Stimulated activated naive B cell treated with anti-CD40 and anti-IgM and Interleukin-4, amounts not matched to agents 10 μg/mL and 1 μg/mL and 100 μg/mL, for 72 hours (primary cell): Measurements from ENCODE around the gene TES.

Experiments used
- ATAC-seq, 2 donors: fragments of 150-1000 bp; cut with Tn5 transposase; replicated peaks; 2 replicates each; pipeline ENCODE4 v1.10.0; 2021; ENCODE audit warnings: moderate library complexity in 1 of 2
- DNase-seq: peaks from one replicate; pipeline ENCODE4 v3.0.0; 2021
- H3K27ac Mint-ChIP-seq: one replicate; pipeline ENCODE4 v1.8.0; 2022; ENCODE audit warnings: mild to moderate bottlenecking, mixed read lengths
- H3K27me3 Mint-ChIP-seq, 2 donors: one replicate each; pipeline ENCODE4 v1.8.0; 2022; ENCODE audit warnings: mixed read lengths in 2 of 2
- H3K36me3 Mint-ChIP-seq, 2 donors: one replicate each; pipeline ENCODE4 v1.8.0; 2022; ENCODE audit warnings: mixed read lengths in 2 of 2, mild to moderate bottlenecking in 1 of 2
- H3K4me1 Mint-ChIP-seq, 2 donors: one replicate each; pipeline ENCODE4 v1.8.0; 2022; ENCODE audit warnings: mixed read lengths in 2 of 2, mild to moderate bottlenecking in 1 of 2
- H3K4me3 Mint-ChIP-seq, 2 donors: one replicate each; pipeline ENCODE4 v1.8.0; 2022; ENCODE audit warnings: mild to moderate bottlenecking in 2 of 2, mixed read lengths in 2 of 2, moderate library complexity in 1 of 2
- H3K9me3 Mint-ChIP-seq, 2 donors: one replicate each; pipeline ENCODE4 v1.8.0; 2022; ENCODE audit warnings: mixed read lengths in 2 of 2, mild to moderate bottlenecking in 1 of 2

Gene TES

GRCh38 chr7:116259156-116259870 is 49.0 kb downstream of the TES start:
- H3K27ac Mint-ChIP-seq = no peak overlapping the region

GRCh38 chr7:116259871-116260440 is 49.6 kb downstream of the TES start:
- H3K27ac Mint-ChIP-seq = no peak overlapping the region
- H3K4me1 Mint-ChIP-seq = peaks cover 7 to 9% of the 10 kb centered on the region in 2 donors
- H3K4me3 Mint-ChIP-seq = no peak overlapping the region
- H3K27me3 Mint-ChIP-seq = no peaks in the 10 kb centered on the region
- peaks cover 5 to 14% of the 10 kb centered on the region in 2 donors for H3K36me3 Mint-ChIP-seq
- ATAC-seq (no peak), DNase-seq (no peak)
- no peaks in the 10 kb centered on the region for H3K9me3 Mint-ChIP-seq

More at GRCh38 chr7:116259156-116259870, 49.0 kb downstream of the TES start:
- no peaks in the 10 kb centered on the region for H3K9me3 Mint-ChIP-seq
- H3K27me3 Mint-ChIP-seq = no peaks in the 10 kb centered on the region
- DNase-seq = no peak
- ATAC-seq = no peak
- H3K36me3 Mint-ChIP-seq = peaks cover 5 to 14% of the 10 kb centered on the region in 2 donors
- peaks cover 7 to 9% of the 10 kb centered on the region in 2 donors for H3K4me1 Mint-ChIP-seq
- H3K4me3 Mint-ChIP-seq = no peak overlapping the region

- ATAC-seq (peak in 1 of 2 donors; percentile 42), DNase-seq (no peak)
- peaks cover 7 to 9% of the 10 kb centered on the region in 2 donors for H3K4me1 Mint-ChIP-seq
- H3K4me3 Mint-ChIP-seq = no peak overlapping the region
- H3K27me3 Mint-ChIP-seq = peaks cover 0 to 8% of the 10 kb centered on the region in 2 donors
- peaks cover 5 to 14% of the 10 kb centered on the region in 2 donors for H3K36me3 Mint-ChIP-seq
- H3K27ac Mint-ChIP-seq = no peak overlapping the region
- no peaks in the 10 kb centered on the region for H3K9me3 Mint-ChIP-seq
Measured at GRCh38 chr7:116261904-116262303, 51.6 kb downstream of the TES start.

- ATAC-seq (no peak), DNase-seq (no peak)
- no peaks in the 10 kb centered on the region for H3K9me3 Mint-ChIP-seq
Measured at GRCh38 chr7:116265881-116266280, 55.5 kb downstream of the TES start.

GRCh38 chr7:116269466-116269865 is 59.1 kb downstream of the TES start:
- no peak overlapping the region for H3K4me3 Mint-ChIP-seq
- no peak for DNase-seq
- no peaks in the 10 kb centered on the region for H3K36me3 Mint-ChIP-seq
- peaks cover 6 to 11% of the 10 kb centered on the region in 2 donors for H3K27me3 Mint-ChIP-seq
- no peaks in the 10 kb centered on the region for H3K9me3 Mint-ChIP-seq
- H3K27ac Mint-ChIP-seq = no peak overlapping the region
- no peak for ATAC-seq
- H3K4me1 Mint-ChIP-seq = no peaks in the 10 kb centered on the region

More at GRCh38 chr7:116265881-116266280, 55.5 kb downstream of the TES start:
- Mint-ChIP-seq H3K36me3 (no peaks in the 10 kb centered on the region), H3K27me3 (peaks cover 6 to 11% of the 10 kb centered on the region in 2 donors), H3K4me1 (peaks cover 0 to 5% of the 10 kb centered on the region in 2 donors), H3K4me3 (no peak overlapping the region), H3K27ac (no peak overlapping the region)

GRCh38 chr7:116271161-116271913 is 61.0 kb downstream of the TES start:
- H3K4me1 Mint-ChIP-seq = no peaks in the 10 kb centered on the region
- H3K36me3 Mint-ChIP-seq = no peaks in the 10 kb centered on the region
- no peak overlapping the region for H3K27ac Mint-ChIP-seq
- no peaks in the 10 kb centered on the region for H3K9me3 Mint-ChIP-seq
- ATAC-seq = no peak
- DNase-seq = no peak
- H3K27me3 Mint-ChIP-seq = peaks cover 5 to 6% of the 10 kb centered on the region in 2 donors
- no peak overlapping the region for H3K4me3 Mint-ChIP-seq

- H3K4me3 Mint-ChIP-seq = no peak overlapping the region
- H3K9me3 Mint-ChIP-seq = no peaks in the 10 kb centered on the region
- ATAC-seq (peak in 1 of 2 donors; percentile 36), DNase-seq (no peak)
- no peaks in the 10 kb centered on the region for H3K36me3 Mint-ChIP-seq
- H3K27ac Mint-ChIP-seq = no peak overlapping the region
- H3K4me1 Mint-ChIP-seq = no peaks in the 10 kb centered on the region
- H3K27me3 Mint-ChIP-seq = peaks cover 0 to 6% of the 10 kb centered on the region in 2 donors
Measured at GRCh38 chr7:116271963-116272886, 61.9 kb downstream of the TES start.

GRCh38 chr7:116273283-116273917 is 63.1 kb downstream of the TES start:
- Mint-ChIP-seq H3K4me3 (no peak overlapping the region), H3K9me3 (no peaks in the 10 kb centered on the region), H3K27ac (no peak overlapping the region), H3K36me3 (no peaks in the 10 kb centered on the region), H3K4me1 (no peaks in the 10 kb centered on the region), H3K27me3 (peaks cover 0 to 4% of the 10 kb centered on the region in 2 donors)
- no peak for DNase-seq
- ATAC-seq = peak in 1 of 2 donors; percentile 20

- no peaks in the 10 kb centered on the region for H3K27me3 Mint-ChIP-seq
- no peak overlapping the region for H3K4me3 Mint-ChIP-seq
- ATAC-seq (no peak), DNase-seq (no peak)
- H3K9me3 Mint-ChIP-seq = no peaks in the 10 kb centered on the region
- no peak overlapping the region for H3K27ac Mint-ChIP-seq
- H3K36me3 Mint-ChIP-seq = no peaks in the 10 kb centered on the region
- H3K4me1 Mint-ChIP-seq = no peaks in the 10 kb centered on the region
Measured at GRCh38 chr7:116273918-116274301, 63.6 kb downstream of the TES start.

- no peaks in the 10 kb centered on the region for H3K36me3 Mint-ChIP-seq
Measured at GRCh38 chr7:116277070-116277469, 66.7 kb downstream of the TES start.

GRCh38 chr7:116279217-116279616 is 68.9 kb downstream of the TES start:
- no peak for DNase-seq
- Mint-ChIP-seq H3K4me3 (no peak overlapping the region), H3K4me1 (no peaks in the 10 kb centered on the region), H3K27ac (no peak overlapping the region), H3K9me3 (no peaks in the 10 kb centered on the region), H3K36me3 (no peaks in the 10 kb centered on the region), H3K27me3 (no peaks in the 10 kb centered on the region)
- no peak for ATAC-seq

More at GRCh38 chr7:116277070-116277469, 66.7 kb downstream of the TES start:
- Mint-ChIP-seq H3K27ac (no peak overlapping the region), H3K4me3 (no peak overlapping the region), H3K27me3 (no peaks in the 10 kb centered on the region), H3K4me1 (no peaks in the 10 kb centered on the region), H3K9me3 (no peaks in the 10 kb centered on the region)
- DNase-seq (no peak), ATAC-seq (no peak)

- H3K4me1 Mint-ChIP-seq = no peaks in the 10 kb centered on the region
- DNase-seq = no peak
- no peaks in the 10 kb centered on the region for H3K9me3 Mint-ChIP-seq
- no peaks in the 10 kb centered on the region for H3K27me3 Mint-ChIP-seq
- no peak for ATAC-seq
- no peak overlapping the region for H3K27ac Mint-ChIP-seq
- H3K4me3 Mint-ChIP-seq = no peak overlapping the region
- H3K36me3 Mint-ChIP-seq = no peaks in the 10 kb centered on the region
Measured at GRCh38 chr7:116280803-116281202, 70.5 kb downstream of the TES start.

GRCh38 chr7:116283595-116284204 is 73.4 kb downstream of the TES start:
- DNase-seq (no peak), ATAC-seq (no peak)
- H3K4me1 Mint-ChIP-seq = no peaks in the 10 kb centered on the region
- no peaks in the 10 kb centered on the region for H3K36me3 Mint-ChIP-seq
- no peaks in the 10 kb centered on the region for H3K9me3 Mint-ChIP-seq
- H3K4me3 Mint-ChIP-seq = no peak overlapping the region
- no peaks in the 10 kb centered on the region for H3K27me3 Mint-ChIP-seq
- H3K27ac Mint-ChIP-seq = no peak overlapping the region
